Activated CD4-positive, alpha-beta memory T cell treated with anti-CD3 and anti-CD28 coated beads, Interleukin-2, amount 10 ng/mL, durations not matched to agents 7 days and 5 days (primary cell): ENCODE results near the gene MYBPHL. TPM values are rescaled to one million over a fixed set of nuclear protein-coding genes. Genes with fewer than 3 reads are reported as not detected.
A peak's percentile ranks its signal among the peaks of the same experiment; 100 is the strongest.
"Not testable (repeated sequence)": the region's sequence is repeated elsewhere in the genome, so short reads cannot be mapped to it uniquely, and the experiment has no call there.

Experiments
- CTCF ChIA-PET: fragments of 350-600 bp; sonication (Branson Sonifier 250); formaldehyde crosslinking; loops from one replicate; lab custom pipeline; 2021; ENCODE audit warnings: antibody characterized with exemption, inconsistent platforms; lab: Charles Lee
- POLR2A ChIA-PET: fragments of 350-600 bp; sonication (Branson Sonifier 250); formaldehyde crosslinking; loops from one replicate; lab custom pipeline; 2021; ENCODE audit warnings: antibody characterized with exemption; lab: Charles Lee
- DNase-seq: peaks from one replicate; pipeline ENCODE4 v3.0.0-alpha.2; 2020
- H3K27ac Mint-ChIP-seq: one replicate; pipeline ENCODE4 v1.8.0; 2021; ENCODE audit warnings: mild to moderate bottlenecking, mixed read lengths
- H3K27me3 Mint-ChIP-seq: one replicate; pipeline ENCODE4 v1.8.0; 2021; ENCODE audit warnings: mixed read lengths
- H3K36me3 Mint-ChIP-seq: one replicate; pipeline ENCODE4 v1.8.0; 2021; ENCODE audit warnings: low read depth, mixed read lengths
- H3K4me1 Mint-ChIP-seq: one replicate; pipeline ENCODE4 v1.8.0; 2021; ENCODE audit warnings: mixed read lengths
- H3K4me3 Mint-ChIP-seq: one replicate; pipeline ENCODE4 v1.8.0; 2021; ENCODE audit warnings: mild to moderate bottlenecking, mixed read lengths
- H3K9me3 Mint-ChIP-seq: one replicate; pipeline ENCODE4 v1.8.0; 2021; ENCODE audit warnings: mixed read lengths
- total RNA-seq, 2 experiments: library from RNA; stranded (reverse); gene quantifications; one replicate each; pipeline ENCODE4 v1.2.3, GENCODE V29; 2021

MYBPHL gene
- total RNA-seq, 2 experiments from 2014 or later, result not detected

DNA sequence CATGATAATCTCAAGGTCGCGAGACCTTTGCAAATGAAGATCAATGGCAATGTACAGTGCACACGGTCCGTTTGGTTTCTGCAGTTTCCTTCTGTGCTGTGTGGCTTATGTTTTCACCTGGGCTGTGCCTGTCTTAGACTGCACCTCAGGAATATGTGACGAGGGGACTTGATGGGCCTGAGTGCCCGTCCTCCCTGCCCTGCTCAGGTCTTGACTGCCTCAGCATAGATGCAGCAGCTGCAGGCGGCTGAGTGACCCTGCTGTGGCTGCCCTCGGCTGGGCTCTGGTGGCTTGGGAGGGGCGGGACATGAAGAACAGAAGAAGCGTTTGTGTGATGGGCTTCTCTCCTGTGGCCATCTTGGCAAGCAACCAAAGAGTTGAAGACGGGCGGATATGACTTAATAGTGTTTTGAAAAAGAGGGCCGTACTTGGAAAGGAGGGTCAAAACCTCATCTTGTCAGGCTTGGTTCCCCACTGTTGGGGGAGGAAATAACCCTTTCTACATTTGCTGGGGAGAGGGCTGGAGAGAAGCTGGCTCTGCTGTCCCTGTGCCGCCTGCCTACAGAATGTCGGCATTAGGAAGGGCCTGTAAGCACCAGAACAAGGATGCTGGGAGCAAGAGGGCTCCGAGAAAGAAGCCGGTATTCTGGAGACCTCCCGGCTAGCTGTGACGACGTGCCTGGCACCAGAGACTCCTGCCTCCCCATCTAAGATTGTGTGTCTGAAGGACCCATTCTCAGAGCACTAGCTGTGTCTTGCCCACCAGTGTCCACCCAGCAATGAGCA is 7.1 kb downstream of the MYBPHL start:
- H3K4me3 Mint-ChIP-seq, result no peak overlapping the region
- no peaks in the 10 kb centered on the region for H3K36me3 Mint-ChIP-seq
- H3K9me3 Mint-ChIP-seq, result no peaks in the 10 kb centered on the region
- CTCF ChIA-PET, result interaction anchor here (0.5 kb wide), 1 partner anchor 567 kb away, joined by 3 read pairs; no protein-coding TSS in a partner anchor
- no peak overlapping the region for H3K27ac Mint-ChIP-seq
- H3K4me1 Mint-ChIP-seq, result peaks cover 4% of the 10 kb centered on the region
- DNase-seq, result no peak
- peaks cover 26% of the 10 kb centered on the region for H3K27me3 Mint-ChIP-seq
- POLR2A ChIA-PET, result no interaction called here

DNA sequence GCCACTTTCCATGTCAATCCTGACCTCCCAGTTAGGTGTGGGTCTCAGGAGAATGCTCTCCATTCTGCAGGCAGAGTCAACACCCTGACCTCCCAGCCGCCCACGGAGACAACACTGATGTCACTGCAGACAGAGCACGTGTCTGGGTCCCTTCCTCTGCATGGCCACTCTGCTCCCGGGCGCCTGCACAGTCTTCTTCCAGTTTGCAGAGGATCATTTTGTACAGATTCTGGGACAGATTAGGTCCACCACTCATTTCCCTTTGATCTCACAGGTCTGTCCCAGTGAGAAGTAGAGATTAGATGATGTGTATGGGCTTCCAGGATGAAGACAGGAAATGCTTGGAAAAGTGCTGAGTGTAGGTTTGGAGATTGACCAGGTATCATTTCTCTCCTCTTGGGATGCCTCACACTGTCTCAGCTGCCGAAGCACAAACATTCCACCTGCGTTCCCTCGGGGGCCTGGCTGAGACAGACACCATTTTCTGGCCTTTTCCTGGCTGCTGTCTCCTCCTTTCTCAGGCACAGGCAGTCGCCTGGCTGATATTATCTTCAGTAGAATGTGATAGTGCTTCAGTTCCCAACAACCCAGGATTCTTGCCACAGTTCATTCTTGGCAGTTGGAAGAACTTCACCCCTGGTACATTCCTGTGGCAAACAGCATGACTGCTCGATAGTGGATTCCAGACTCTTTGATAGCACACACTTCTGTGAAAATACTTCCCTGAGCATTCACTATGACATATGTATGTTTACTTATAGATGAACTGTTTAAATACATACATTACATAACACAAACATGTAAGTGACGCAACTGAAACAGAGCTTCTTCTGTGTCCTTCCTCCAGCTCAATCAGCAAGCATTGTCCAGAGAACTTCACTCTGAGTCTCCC is 7.9 kb downstream of the MYBPHL start:
- no peaks in the 10 kb centered on the region for H3K9me3 Mint-ChIP-seq
- H3K4me3 Mint-ChIP-seq, result no peak overlapping the region
- peaks cover 4% of the 10 kb centered on the region for H3K4me1 Mint-ChIP-seq
- H3K27me3 Mint-ChIP-seq, result peaks cover 29% of the 10 kb centered on the region
- H3K27ac Mint-ChIP-seq, result no peak overlapping the region
- POLR2A ChIA-PET, result no interaction called here
- H3K36me3 Mint-ChIP-seq, result no peaks in the 10 kb centered on the region
- DNase-seq, result no peak
- CTCF ChIA-PET, result no interaction called here

- Mint-ChIP-seq H3K9me3 (no peaks in the 10 kb centered on the region), H3K27me3 (peaks cover 40% of the 10 kb centered on the region), H3K4me3 (no peak overlapping the region), H3K36me3 (no peaks in the 10 kb centered on the region), H3K4me1 (peaks cover 4% of the 10 kb centered on the region), H3K27ac (no peak overlapping the region)
- ChIA-PET POLR2A (no interaction called here), CTCF (no interaction called here)
- DNase-seq, result no peak
Measured at GRCh38 chr1:109296782-109297181, 10.0 kb downstream of the MYBPHL start.

DNA sequence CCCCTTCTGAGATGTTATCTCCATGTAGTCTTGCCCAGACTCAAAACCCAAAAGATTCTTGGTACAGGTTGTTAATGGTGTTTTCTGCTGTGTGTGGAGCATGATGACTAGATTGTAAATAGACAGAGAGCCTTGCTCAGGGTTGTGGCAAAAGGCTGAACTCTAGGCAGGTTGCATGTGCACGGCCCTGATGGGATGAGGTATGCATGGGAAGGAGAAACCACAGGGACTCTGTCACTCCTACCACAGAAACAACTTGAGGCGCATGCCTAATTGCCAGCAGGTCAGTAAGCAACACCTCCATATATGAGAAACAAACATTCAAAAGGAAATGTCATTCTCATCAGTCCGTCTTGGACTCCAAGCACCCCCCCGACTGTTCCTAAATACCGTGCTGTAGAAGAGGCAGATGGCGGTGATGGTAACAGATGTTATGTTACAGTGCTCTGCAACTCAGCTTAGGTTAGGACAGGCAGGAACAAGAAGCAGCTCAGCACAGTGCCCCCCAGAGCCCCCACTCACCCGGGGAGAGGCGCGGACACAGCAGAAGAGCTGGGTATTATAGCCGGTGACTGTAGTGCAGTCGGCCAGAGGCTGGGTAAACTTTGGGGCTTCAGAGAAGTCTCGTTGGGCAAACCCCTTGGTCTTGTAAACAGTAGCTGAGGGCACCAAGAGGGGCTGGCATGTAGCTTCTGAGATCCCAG is 10.9 kb downstream of the MYBPHL start:
- ChIA-PET POLR2A (no interaction called here), CTCF (interaction anchor here (0.7 kb wide), 1 partner anchor 1154 kb away, joined by 3 read pairs; no protein-coding TSS in a partner anchor)
- Mint-ChIP-seq H3K27me3 (peaks cover 43% of the 10 kb centered on the region), H3K36me3 (no peaks in the 10 kb centered on the region), H3K9me3 (no peaks in the 10 kb centered on the region), H3K27ac (no peak overlapping the region), H3K4me3 (no peak overlapping the region), H3K4me1 (peaks cover 4% of the 10 kb centered on the region)
- no peak for DNase-seq

DNA sequence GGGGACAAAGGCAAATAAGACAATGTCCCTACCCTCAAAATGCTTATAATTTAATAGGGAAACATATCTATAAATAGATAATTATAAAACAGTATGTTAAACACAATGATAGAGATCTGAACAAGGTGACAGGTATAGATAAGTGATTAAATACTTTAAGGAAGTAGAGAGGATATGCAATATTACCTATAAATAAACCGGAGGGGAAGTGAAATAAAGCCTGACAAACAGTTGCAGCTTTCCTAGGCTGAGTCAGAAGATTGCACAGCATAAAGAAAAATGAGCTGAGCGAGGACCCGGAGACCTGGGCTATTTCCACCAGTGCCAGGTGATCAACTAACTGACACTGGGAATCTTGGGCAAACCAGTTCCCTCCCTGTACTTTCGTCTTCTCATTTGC is 12.3 kb downstream of the MYBPHL start:
- no peak for DNase-seq
- Mint-ChIP-seq H3K4me1 (peaks cover 4% of the 10 kb centered on the region), H3K36me3 (no peaks in the 10 kb centered on the region), H3K27ac (no peak overlapping the region), H3K9me3 (no peaks in the 10 kb centered on the region), H3K4me3 (no peak overlapping the region), H3K27me3 (peaks cover 36% of the 10 kb centered on the region)
- POLR2A ChIA-PET, result no interaction called here
- CTCF ChIA-PET, result no interaction called here

DNA sequence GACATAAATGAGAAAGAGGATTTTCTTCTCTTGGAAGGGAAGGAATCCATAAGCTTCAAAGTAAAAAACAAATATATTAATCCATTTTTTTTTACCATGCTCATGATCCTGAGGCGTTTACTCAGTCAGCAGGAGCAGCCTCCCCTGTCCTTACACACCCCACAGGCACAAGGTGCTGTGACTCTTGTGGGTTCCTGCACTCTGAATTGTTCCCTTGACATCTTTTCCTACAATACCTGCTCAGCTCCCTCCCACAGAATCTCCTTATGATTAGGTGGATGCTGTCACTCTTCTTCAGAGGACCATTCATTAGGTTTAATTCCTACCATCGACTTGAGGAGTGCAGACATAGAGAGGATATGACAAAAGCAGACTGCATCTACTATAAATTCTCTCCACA is 13.8 kb downstream of the MYBPHL start:
- Mint-ChIP-seq H3K4me1 (no peaks in the 10 kb centered on the region), H3K36me3 (no peaks in the 10 kb centered on the region), H3K4me3 (no peak overlapping the region), H3K9me3 (no peaks in the 10 kb centered on the region), H3K27ac (no peak overlapping the region), H3K27me3 (peaks cover 33% of the 10 kb centered on the region)
- ChIA-PET POLR2A (interaction anchor here (0.9 kb wide), 1 partner anchor 10 kb away, joined by 4 read pairs; the partner anchor contains the start of gene PSRC1), CTCF (interaction anchor here (0.7 to 1.2 kb wide), 2 partner anchors 10 to 106 kb away, joined by 3 read pairs; partner anchors contain the start of gene PSRC1)
- DNase-seq, result no peak

DNA sequence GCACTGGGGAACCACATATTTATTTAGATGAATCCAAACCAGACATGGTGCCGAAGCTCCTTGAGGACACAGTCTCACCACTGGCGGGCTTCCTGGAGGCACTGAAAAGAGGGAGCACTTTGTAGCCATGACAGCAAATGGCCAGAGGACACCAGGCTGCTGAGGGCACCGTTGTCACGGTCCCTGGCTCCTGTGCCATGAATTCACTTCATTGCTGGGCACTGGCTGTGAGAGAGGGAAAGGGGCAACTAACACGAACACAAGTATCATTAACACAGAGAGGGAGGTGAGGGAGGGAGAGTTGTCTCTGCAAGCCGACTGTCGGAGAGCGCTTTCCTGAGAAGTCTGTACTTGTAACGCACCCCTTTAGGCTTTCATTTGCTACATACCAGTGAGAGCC is 14.4 kb downstream of the MYBPHL start:
- Mint-ChIP-seq H3K27ac (no peak overlapping the region), H3K9me3 (no peaks in the 10 kb centered on the region), H3K36me3 (no peaks in the 10 kb centered on the region), H3K27me3 (peaks cover 33% of the 10 kb centered on the region), H3K4me1 (no peaks in the 10 kb centered on the region), H3K4me3 (no peak overlapping the region)
- ChIA-PET CTCF (interaction anchor here (1.2 kb wide), 1 partner anchor 106 kb away, joined by 3 read pairs; no protein-coding TSS in a partner anchor), POLR2A (interaction anchor here (0.9 kb wide), 1 partner anchor 9 kb away, joined by 4 read pairs; the partner anchor contains the start of gene PSRC1)
- DNase-seq, result no peak

DNA sequence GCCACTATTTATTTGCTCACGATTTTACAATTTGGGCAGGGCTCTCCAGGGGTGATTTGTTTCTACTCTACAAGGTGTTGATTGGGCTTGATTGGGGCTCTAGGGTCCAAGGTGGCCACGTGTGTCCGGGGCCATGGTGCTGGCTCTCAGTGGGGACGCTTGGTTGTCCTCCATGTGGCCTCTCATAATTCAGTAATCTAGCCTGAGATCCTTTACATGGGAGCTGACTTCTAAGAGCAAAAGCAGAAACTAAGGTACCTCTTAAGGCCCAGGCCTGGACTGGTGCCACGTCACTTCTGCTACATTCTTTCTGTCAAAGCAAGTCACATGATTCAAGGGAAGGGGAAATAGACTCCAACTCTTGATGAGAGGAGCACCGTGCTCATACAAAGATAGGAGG is 15.8 kb downstream of the MYBPHL start:
- H3K4me3 Mint-ChIP-seq, result no peak overlapping the region
- DNase-seq, result no peak
- H3K36me3 Mint-ChIP-seq, result no peaks in the 10 kb centered on the region
- H3K27me3 Mint-ChIP-seq, result peaks cover 35% of the 10 kb centered on the region
- no peaks in the 10 kb centered on the region for H3K9me3 Mint-ChIP-seq
- ChIA-PET CTCF (no interaction called here), POLR2A (no interaction called here)
- no peaks in the 10 kb centered on the region for H3K4me1 Mint-ChIP-seq
- H3K27ac Mint-ChIP-seq, result no peak overlapping the region

DNA sequence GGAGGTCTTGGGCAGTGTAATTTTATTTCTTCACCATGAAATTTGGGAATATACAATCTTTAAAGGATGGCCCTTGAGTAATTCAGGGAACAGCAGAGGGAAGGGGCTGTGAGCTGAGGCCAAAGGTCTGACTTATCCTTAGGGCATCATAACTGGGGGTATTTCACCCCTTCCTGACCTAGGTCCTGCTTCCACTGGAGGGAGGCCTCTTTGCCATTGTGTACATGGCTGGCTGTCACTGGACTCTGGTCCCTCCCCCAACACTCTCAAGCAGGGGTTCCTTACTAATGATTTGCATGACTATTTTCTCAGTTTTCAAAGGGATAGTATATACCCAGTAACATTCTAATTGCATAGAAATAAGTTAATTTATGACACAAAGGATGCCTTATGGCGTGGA is 16.7 kb downstream of the MYBPHL start:
- CTCF ChIA-PET, result no interaction called here
- Mint-ChIP-seq H3K36me3 (no peaks in the 10 kb centered on the region), H3K4me1 (peaks cover 2% of the 10 kb centered on the region), H3K9me3 (no peaks in the 10 kb centered on the region), H3K27ac (no peak overlapping the region), H3K4me3 (no peak overlapping the region), H3K27me3 (peaks cover 30% of the 10 kb centered on the region)
- no peak for DNase-seq
- POLR2A ChIA-PET, result no interaction called here

- H3K36me3 Mint-ChIP-seq, H3K4me3 Mint-ChIP-seq, H3K27ac Mint-ChIP-seq, H3K9me3 Mint-ChIP-seq, DNase-seq, POLR2A ChIA-PET: not testable (repeated sequence)
- Mint-ChIP-seq H3K4me1 (peaks cover 23% of the 10 kb centered on the region), H3K27me3 (peaks cover 12% of the 10 kb centered on the region)
- CTCF ChIA-PET, result interaction anchor here (0.7 kb wide), 1 partner anchor 87 kb away, joined by 5 read pairs; no protein-coding TSS in a partner anchor
Measured at GRCh38 chr1:109286762-109287161, 20.0 kb downstream of the MYBPHL start.

DNA sequence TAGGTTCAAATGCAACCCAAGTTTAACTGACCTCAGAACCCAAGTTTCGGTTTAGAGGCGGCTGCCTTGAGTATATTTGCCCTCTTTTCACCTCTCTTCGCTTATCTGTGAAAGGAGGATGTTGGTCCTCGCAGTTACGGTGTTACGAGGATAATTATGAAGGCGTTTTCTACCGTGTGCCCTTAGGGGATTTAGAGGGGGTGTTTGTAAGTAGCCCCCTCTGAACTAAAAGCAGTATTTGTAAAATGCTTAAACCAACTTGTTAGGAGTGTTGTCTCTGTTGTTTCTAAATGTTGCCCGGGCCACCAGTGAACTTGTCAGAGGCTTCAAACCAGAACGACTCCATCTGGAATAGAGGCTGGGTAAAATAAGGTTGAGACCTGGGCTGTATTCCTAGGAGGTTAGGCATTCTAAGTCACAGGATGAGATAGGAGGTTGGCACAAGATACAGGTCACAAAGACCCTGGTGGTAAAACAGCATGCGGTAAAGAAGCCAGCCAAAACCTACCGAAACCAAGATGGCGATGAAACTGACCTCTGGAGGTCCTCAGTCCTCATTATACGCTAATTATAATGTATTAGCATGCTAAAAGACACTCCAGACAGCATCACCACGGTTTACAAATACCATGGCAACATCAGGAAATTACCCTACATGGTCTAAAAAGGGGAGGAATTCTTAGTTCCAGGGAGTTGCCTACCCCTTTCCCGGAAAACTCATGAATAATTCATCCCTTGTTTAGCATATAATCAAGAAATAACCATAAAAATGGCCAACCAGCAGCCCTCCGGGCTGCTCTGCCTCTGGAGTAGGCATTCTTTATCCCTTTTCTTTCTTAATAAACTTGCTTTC is 22.8 kb downstream of the MYBPHL start:
- Mint-ChIP-seq H3K36me3 (peaks cover 22% of the 10 kb centered on the region), H3K27ac (peak overlapping the region; percentile 85), H3K9me3 (no peaks in the 10 kb centered on the region), H3K4me3 (peak overlapping the region; percentile 99), H3K4me1 (peaks cover 31% of the 10 kb centered on the region), H3K27me3 (peaks cover 8% of the 10 kb centered on the region)
- CTCF ChIA-PET, result interaction anchor here (1.1 to 3.0 kb wide), 5 partner anchors 16 to 249 kb away, joined by 3 to 31 read pairs (median 3); partner anchors contain the start of gene SORT1
- DNase-seq, result no peak
- POLR2A ChIA-PET, result interaction anchor here (1.1 to 2.9 kb wide), 9 partner anchors 9 to 265 kb away, joined by 3 to 27 read pairs (median 7); partner anchors contain the start of genes GNAI3, PSMA5, SARS1 and SORT1
